HepG2 (cell line): Measurements from ENCODE around the gene TOMM40L. TPM values are rescaled to one million over a fixed set of nuclear protein-coding genes. Genes with fewer than 3 reads are reported as not detected.

Source experiments
- ATF7-NPFF ChIP-seq: sonication (generic); formaldehyde crosslinking; IDR thresholded peaks from 2 replicates; pipeline ENCODE4 v1.8.1; 2023; ENCODE audit warnings: mild to moderate bottlenecking, low read depth, missing genetic modification reagents, moderate library complexity
- FOSL1 ChIP-seq: sonication (generic); formaldehyde crosslinking; IDR thresholded peaks from 2 replicates; pipeline ENCODE4 v1.9.0; 2021; ENCODE audit warnings: missing genetic modification reagents, borderline replicate concordance
- KAT7 ChIP-seq: IDR thresholded peaks from 2 replicates; pipeline ENCODE4 v1.6.1; 2018; ENCODE audit warnings: borderline replicate concordance, missing compliant biosample characterization
- NFIC ChIP-seq: IDR thresholded peaks from 2 replicates; pipeline ENCODE4 v1.6.1; 2012; ENCODE audit warnings: mild to moderate bottlenecking, low read length, inconsistent platforms
- SRSF4 ChIP-seq: fragments of 200-400 bp; formaldehyde crosslinking; IDR thresholded peaks from one replicate; pipeline ENCODE4 v1.6.1; 2018; ENCODE audit warnings: mild to moderate bottlenecking, low read depth, low read length, moderate library complexity; ENCODE audit not compliant: poor library complexity, severe bottlenecking
- YEATS2 ChIP-seq: sonication (generic); formaldehyde crosslinking; IDR thresholded peaks from 2 replicates; pipeline ENCODE4 v1.4.0; 2020; ENCODE audit warnings: missing genetic modification reagents, borderline replicate concordance
- ZFP37 ChIP-seq: sonication (generic); formaldehyde crosslinking; IDR thresholded peaks from 2 replicates; pipeline ENCODE4 v1.4.0; 2020; ENCODE audit warnings: missing genetic modification reagents, borderline replicate concordance
- ZFY ChIP-seq: sonication (generic); formaldehyde crosslinking; IDR thresholded peaks from 2 replicates; pipeline ENCODE4 v1.4.0; 2020; ENCODE audit warnings: missing genetic modification reagents
- ZNF205 ChIP-seq: IDR thresholded peaks from 2 replicates; pipeline ENCODE4 v1.6.1; 2018; ENCODE audit warnings: missing biosample characterization, missing genetic modification reagents
- ZNF30 ChIP-seq: sonication (generic); formaldehyde crosslinking; IDR thresholded peaks from 2 replicates; pipeline ENCODE4 v1.5.0; 2020; ENCODE audit warnings: mild to moderate bottlenecking, missing genetic modification reagents
- ZNF331 ChIP-seq: sonication (generic); formaldehyde crosslinking; IDR thresholded peaks from 2 replicates; pipeline ENCODE4 v1.4.0; 2020; ENCODE audit warnings: missing genetic modification reagents
- ZNF451 ChIP-seq: sonication (generic); formaldehyde crosslinking; IDR thresholded peaks from 2 replicates; pipeline ENCODE4 v1.5.0; 2020; ENCODE audit warnings: mild to moderate bottlenecking, missing genetic modification reagents
- ZSCAN25 ChIP-seq: sonication (generic); formaldehyde crosslinking; IDR thresholded peaks from 2 replicates; pipeline ENCODE4 v1.8.0; 2022; ENCODE audit warnings: mild to moderate bottlenecking, missing genetic modification reagents
- polyA plus RNA-seq, 8 experiments: library from polyadenylated mRNA; depleted of rRNA in 3 of 8; stranded (reverse) in 7 of 8; unstranded in 1 of 8; fragments of >200 nt; fragmentation: Illumina TruSeq in 4 of 8; extraction: Trizol in 4 of 8; gene quantifications; 2 replicates each; pipeline versions ENCODE4 v1.2.1 to v1.2.3, GENCODE V29; 2011 to 2016; ENCODE audit warnings: low read depth in 4 of 8, missing spikeins in 1 of 8, mixed read lengths in 1 of 8; ENCODE audit not compliant: insufficient read depth in 1 of 8
- total RNA-seq, 5 experiments: library from RNA; depleted of rRNA; stranded (reverse); fragments of >200 nt; fragmentation: Illumina TruSeq; extraction: Trizol; gene quantifications; 2 replicates each; pipeline ENCODE4 v1.2.3, GENCODE V29; 2016; ENCODE audit warnings: low read depth in 1 of 5
- TF ChIP-seq, protein P1 (sequence below): sonication (generic); formaldehyde crosslinking; IDR thresholded peaks from 2 replicates; pipeline ENCODE4 v1.4.0; 2020; ENCODE audit warnings: mild to moderate bottlenecking, low read depth, missing genetic modification reagents
- TF ChIP-seq, protein P2 (sequence below): sonication (generic); formaldehyde crosslinking; IDR thresholded peaks from 2 replicates; pipeline ENCODE4 v1.4.0; 2020; ENCODE audit warnings: missing genetic modification reagents, borderline replicate concordance
- TF ChIP-seq, protein P3 (sequence below): sonication (generic); formaldehyde crosslinking; IDR thresholded peaks from 2 replicates; pipeline ENCODE4 v1.4.0; 2020; ENCODE audit warnings: low read depth, mild to moderate bottlenecking, missing genetic modification reagents
- TF ChIP-seq, protein P4 (sequence below): sonication (generic); formaldehyde crosslinking; IDR thresholded peaks from 2 replicates; pipeline ENCODE4 v1.4.0; 2020; ENCODE audit warnings: missing genetic modification reagents
- TF ChIP-seq, protein P5 (sequence below): sonication (generic); formaldehyde crosslinking; IDR thresholded peaks from 2 replicates; pipeline ENCODE4 v1.4.0; 2020; ENCODE audit warnings: mild to moderate bottlenecking, missing genetic modification reagents

The TOMM40L gene
- total and polyA plus RNA-seq, 2 of the 13 experiments (the other 11 are each of a cell fraction or from before 2014, with no cell fraction given) = 14.1 to 26.2 TPM

DNA sequence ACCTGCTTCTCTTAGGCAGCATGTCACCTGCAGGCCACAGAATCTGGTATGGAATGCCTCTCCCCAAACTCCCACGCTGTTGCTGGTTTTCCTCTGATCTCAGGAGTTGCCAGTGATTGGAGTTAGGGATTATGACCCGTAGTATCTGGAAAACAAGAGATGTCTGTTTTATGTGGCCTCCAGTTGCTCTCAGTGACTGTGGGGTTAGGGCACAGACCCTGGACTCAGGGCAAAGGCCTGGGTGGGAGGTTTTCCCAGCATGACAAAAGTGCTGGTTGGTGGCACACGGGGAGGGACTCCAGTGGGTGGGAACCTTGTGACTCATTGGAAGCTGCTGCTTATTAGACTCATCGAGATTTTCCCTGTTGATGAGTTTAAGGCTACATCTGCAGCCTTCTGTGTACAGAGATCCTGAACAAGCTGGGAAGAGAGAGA lies 12.2 kb downstream of the TOMM40L start, which contains the start of gene NR1I3 (continued):
- TF ChIP-seq YEATS2 (no peak), NFIC (no peak), ZNF451 (no peak), SRSF4 (no peak), ZNF30 (CRISPR knock-in tag) (no peak), ZFP37 (no peak), FOSL1 (no peak), ATF7-NPFF (CRISPR knock-in tag) (no peak), KAT7 (CRISPR knock-in tag) (no peak), ZNF331 (CRISPR knock-in tag) (peak; percentile 47; the same call in 1 of the 2 replicates), ZSCAN25 (CRISPR knock-in tag) (no peak), ZFY (CRISPR knock-in tag) (no peak), ZNF205 (CRISPR knock-in tag) (no peak)
- TF ChIP-seq, protein P1, sequence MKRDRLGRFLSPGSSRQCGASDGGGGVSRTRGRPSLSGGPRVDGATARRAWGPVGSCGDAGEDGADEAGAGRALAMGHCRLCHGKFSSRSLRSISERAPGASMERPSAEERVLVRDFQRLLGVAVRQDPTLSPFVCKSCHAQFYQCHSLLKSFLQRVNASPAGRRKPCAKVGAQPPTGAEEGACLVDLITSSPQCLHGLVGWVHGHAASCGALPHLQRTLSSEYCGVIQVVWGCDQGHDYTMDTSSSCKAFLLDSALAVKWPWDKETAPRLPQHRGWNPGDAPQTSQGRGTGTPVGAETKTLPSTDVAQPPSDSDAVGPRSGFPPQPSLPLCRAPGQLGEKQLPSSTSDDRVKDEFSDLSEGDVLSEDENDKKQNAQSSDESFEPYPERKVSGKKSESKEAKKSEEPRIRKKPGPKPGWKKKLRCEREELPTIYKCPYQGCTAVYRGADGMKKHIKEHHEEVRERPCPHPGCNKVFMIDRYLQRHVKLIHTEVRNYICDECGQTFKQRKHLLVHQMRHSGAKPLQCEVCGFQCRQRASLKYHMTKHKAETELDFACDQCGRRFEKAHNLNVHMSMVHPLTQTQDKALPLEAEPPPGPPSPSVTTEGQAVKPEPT = no peak
- TF ChIP-seq, protein P2, sequence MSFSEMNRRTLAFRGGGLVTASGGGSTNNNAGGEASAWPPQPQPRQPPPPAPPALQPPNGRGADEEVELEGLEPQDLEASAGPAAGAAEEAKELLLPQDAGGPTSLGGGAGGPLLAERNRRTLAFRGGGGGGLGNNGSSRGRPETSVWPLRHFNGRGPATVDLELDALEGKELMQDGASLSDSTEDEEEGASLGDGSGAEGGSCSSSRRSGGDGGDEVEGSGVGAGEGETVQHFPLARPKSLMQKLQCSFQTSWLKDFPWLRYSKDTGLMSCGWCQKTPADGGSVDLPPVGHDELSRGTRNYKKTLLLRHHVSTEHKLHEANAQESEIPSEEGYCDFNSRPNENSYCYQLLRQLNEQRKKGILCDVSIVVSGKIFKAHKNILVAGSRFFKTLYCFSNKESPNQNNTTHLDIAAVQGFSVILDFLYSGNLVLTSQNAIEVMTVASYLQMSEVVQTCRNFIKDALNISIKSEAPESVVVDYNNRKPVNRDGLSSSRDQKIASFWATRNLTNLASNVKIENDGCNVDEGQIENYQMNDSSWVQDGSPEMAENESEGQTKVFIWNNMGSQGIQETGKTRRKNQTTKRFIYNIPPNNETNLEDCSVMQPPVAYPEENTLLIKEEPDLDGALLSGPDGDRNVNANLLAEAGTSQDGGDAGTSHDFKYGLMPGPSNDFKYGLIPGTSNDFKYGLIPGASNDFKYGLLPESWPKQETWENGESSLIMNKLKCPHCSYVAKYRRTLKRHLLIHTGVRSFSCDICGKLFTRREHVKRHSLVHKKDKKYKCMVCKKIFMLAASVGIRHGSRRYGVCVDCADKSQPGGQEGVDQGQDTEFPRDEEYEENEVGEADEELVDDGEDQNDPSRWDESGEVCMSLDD = no peak
- TF ChIP-seq, protein P3, sequence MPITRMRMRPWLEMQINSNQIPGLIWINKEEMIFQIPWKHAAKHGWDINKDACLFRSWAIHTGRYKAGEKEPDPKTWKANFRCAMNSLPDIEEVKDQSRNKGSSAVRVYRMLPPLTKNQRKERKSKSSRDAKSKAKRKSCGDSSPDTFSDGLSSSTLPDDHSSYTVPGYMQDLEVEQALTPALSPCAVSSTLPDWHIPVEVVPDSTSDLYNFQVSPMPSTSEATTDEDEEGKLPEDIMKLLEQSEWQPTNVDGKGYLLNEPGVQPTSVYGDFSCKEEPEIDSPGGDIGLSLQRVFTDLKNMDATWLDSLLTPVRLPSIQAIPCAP = no peak
- TF ChIP-seq, protein P4, sequence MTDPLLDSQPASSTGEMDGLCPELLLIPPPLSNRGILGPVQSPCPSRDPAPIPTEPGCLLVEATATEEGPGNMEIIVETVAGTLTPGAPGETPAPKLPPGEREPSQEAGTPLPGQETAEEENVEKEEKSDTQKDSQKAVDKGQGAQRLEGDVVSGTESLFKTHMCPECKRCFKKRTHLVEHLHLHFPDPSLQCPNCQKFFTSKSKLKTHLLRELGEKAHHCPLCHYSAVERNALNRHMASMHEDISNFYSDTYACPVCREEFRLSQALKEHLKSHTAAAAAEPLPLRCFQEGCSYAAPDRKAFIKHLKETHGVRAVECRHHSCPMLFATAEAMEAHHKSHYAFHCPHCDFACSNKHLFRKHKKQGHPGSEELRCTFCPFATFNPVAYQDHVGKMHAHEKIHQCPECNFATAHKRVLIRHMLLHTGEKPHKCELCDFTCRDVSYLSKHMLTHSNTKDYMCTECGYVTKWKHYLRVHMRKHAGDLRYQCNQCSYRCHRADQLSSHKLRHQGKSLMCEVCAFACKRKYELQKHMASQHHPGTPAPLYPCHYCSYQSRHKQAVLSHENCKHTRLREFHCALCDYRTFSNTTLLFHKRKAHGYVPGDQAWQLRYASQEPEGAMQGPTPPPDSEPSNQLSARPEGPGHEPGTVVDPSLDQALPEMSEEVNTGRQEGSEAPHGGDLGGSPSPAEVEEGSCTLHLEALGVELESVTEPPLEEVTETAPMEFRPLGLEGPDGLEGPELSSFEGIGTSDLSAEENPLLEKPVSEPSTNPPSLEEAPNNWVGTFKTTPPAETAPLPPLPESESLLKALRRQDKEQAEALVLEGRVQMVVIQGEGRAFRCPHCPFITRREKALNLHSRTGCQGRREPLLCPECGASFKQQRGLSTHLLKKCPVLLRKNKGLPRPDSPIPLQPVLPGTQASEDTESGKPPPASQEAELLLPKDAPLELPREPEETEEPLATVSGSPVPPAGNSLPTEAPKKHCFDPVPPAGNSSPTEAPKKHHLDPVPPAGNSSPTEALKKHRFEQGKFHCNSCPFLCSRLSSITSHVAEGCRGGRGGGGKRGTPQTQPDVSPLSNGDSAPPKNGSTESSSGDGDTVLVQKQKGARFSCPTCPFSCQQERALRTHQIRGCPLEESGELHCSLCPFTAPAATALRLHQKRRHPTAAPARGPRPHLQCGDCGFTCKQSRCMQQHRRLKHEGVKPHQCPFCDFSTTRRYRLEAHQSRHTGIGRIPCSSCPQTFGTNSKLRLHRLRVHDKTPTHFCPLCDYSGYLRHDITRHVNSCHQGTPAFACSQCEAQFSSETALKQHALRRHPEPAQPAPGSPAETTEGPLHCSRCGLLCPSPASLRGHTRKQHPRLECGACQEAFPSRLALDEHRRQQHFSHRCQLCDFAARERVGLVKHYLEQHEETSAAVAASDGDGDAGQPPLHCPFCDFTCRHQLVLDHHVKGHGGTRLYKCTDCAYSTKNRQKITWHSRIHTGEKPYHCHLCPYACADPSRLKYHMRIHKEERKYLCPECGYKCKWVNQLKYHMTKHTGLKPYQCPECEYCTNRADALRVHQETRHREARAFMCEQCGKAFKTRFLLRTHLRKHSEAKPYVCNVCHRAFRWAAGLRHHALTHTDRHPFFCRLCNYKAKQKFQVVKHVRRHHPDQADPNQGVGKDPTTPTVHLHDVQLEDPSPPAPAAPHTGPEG (CRISPR knock-in tag) = no peak
- TF ChIP-seq, protein P5, sequence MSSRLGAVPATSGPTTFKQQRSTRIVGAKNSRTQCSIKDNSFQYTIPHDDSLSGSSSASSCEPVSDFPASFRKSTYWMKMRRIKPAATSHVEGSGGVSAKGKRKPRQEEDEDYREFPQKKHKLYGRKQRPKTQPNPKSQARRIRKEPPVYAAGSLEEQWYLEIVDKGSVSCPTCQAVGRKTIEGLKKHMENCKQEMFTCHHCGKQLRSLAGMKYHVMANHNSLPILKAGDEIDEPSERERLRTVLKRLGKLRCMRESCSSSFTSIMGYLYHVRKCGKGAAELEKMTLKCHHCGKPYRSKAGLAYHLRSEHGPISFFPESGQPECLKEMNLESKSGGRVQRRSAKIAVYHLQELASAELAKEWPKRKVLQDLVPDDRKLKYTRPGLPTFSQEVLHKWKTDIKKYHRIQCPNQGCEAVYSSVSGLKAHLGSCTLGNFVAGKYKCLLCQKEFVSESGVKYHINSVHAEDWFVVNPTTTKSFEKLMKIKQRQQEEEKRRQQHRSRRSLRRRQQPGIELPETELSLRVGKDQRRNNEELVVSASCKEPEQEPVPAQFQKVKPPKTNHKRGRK (CRISPR knock-in tag) = no peak
